WTC11 (cell line): Measurements from ENCODE around the gene IQGAP2. TPM values are rescaled to one million over a fixed set of nuclear protein-coding genes. Genes with fewer than 3 reads are reported as not detected.

Experiments used
- ATAC-seq: fragments of 200-7000 bp; cut with Tn5 transposase; 2 replicates; pipeline ENCODE4 v1.10.0; 2021; ENCODE audit warnings: mild to moderate bottlenecking, moderate library complexity
- CTCF ChIA-PET: fragments of 300-600 bp; sonication (Branson Sonifier 250); formaldehyde crosslinking; loops from one replicate; lab custom pipeline; 2021; ENCODE audit warnings: antibody characterized with exemption; lab: Charles Lee
- POLR2A ChIA-PET: fragments of 350-600 bp; sonication (Branson Sonifier 250); formaldehyde crosslinking; loops from one replicate; lab custom pipeline; 2021; ENCODE audit warnings: antibody characterized with exemption; lab: Charles Lee
- DNase-seq: peaks from one replicate; pipeline ENCODE4 v3.0.0; 2021; ENCODE audit warnings: low spot score
- H3K27ac Mint-ChIP-seq: 2 replicates; pipeline ENCODE4 v1.8.0; 2021; ENCODE audit warnings: mixed read lengths
- H3K27me3 Mint-ChIP-seq: 2 replicates; pipeline ENCODE4 v1.8.0; 2021; ENCODE audit warnings: low read depth, mild to moderate bottlenecking, moderate library complexity, mixed read lengths
- H3K36me3 Mint-ChIP-seq: 2 replicates; pipeline ENCODE4 v1.8.0; 2021; ENCODE audit warnings: mixed read lengths
- H3K4me1 Mint-ChIP-seq: 2 replicates; pipeline ENCODE4 v1.8.0; 2022; ENCODE audit warnings: mixed read lengths
- H3K4me3 Mint-ChIP-seq: 2 replicates; pipeline ENCODE4 v1.8.0; 2021; ENCODE audit warnings: mild to moderate bottlenecking, moderate library complexity, mixed read lengths
- H3K9me3 Mint-ChIP-seq: 2 replicates; pipeline ENCODE4 v1.8.0; 2021; ENCODE audit warnings: mixed read lengths
- ATF1 ChIP-seq: sonication (generic); formaldehyde crosslinking; IDR thresholded peaks from 2 replicates; pipeline ENCODE4 v1.8.1; 2023; ENCODE audit warnings: mild to moderate bottlenecking, moderate library complexity, missing genetic modification reagents
- ATF3 ChIP-seq: sonication (generic); formaldehyde crosslinking; conservative IDR thresholded peaks from 2 replicates; pipeline ENCODE4 v1.8.1; 2022; ENCODE audit warnings: mild to moderate bottlenecking, missing genetic modification reagents
- ESRRA ChIP-seq: sonication (generic); formaldehyde crosslinking; IDR thresholded peaks from 2 replicates; pipeline ENCODE4 v1.8.1; 2022; ENCODE audit warnings: mild to moderate bottlenecking, missing genetic modification reagents, borderline replicate concordance
- GRHL2 ChIP-seq: fragments of 250-450 bp; sonication (Bioruptor Pico); IDR thresholded peaks from 2 replicates; pipeline ENCODE4 v1.8.0; 2022; ENCODE audit warnings: mild to moderate bottlenecking, moderate library complexity; ENCODE audit not compliant: insufficient replicate concordance, severe bottlenecking
- IRF2 ChIP-seq: sonication (generic); formaldehyde crosslinking; IDR thresholded peaks from 2 replicates; pipeline ENCODE4 v1.8.0; 2022; ENCODE audit warnings: low read depth, missing genetic modification reagents, borderline replicate concordance
- MAX ChIP-seq: sonication (generic); formaldehyde crosslinking; IDR thresholded peaks from 2 replicates; pipeline ENCODE4 v1.8.0; 2022; ENCODE audit warnings: mild to moderate bottlenecking, missing genetic modification reagents
- MYBL2 ChIP-seq: sonication (generic); formaldehyde crosslinking; IDR thresholded peaks from 2 replicates; pipeline ENCODE4 v1.8.1; 2023; ENCODE audit warnings: mild to moderate bottlenecking, moderate library complexity, missing genetic modification reagents
- NR2C2 ChIP-seq: sonication (generic); formaldehyde crosslinking; IDR thresholded peaks from 2 replicates; pipeline ENCODE4 v1.8.0; 2022; ENCODE audit warnings: mild to moderate bottlenecking, missing genetic modification reagents
- PREB ChIP-seq: sonication (generic); formaldehyde crosslinking; IDR thresholded peaks from 2 replicates; pipeline ENCODE4 v1.8.1; 2022; ENCODE audit warnings: mild to moderate bottlenecking, missing genetic modification reagents, moderate library complexity, borderline replicate concordance
- TCF7 ChIP-seq: sonication (generic); formaldehyde crosslinking; IDR thresholded peaks from 2 replicates; pipeline ENCODE4 v1.8.0; 2022; ENCODE audit warnings: mild to moderate bottlenecking, low read depth, missing genetic modification reagents, moderate library complexity
- USF2 ChIP-seq: sonication (generic); formaldehyde crosslinking; IDR thresholded peaks from 2 replicates; pipeline ENCODE4 v1.8.1; 2023; ENCODE audit warnings: mild to moderate bottlenecking, missing genetic modification reagents, moderate library complexity
- ZNF121 ChIP-seq: sonication (generic); formaldehyde crosslinking; IDR thresholded peaks from 2 replicates; pipeline ENCODE4 v1.8.0; 2023; ENCODE audit warnings: missing genetic modification reagents
- ZNF317 ChIP-seq: sonication (generic); formaldehyde crosslinking; IDR thresholded peaks from 2 replicates; pipeline ENCODE4 v1.8.1; 2023; ENCODE audit warnings: low read depth, mild to moderate bottlenecking, moderate library complexity, missing genetic modification reagents, borderline replicate concordance
- ZSCAN18 ChIP-seq: fragments of 250-450 bp; sonication (Bioruptor Pico); IDR thresholded peaks from 2 replicates; pipeline ENCODE4 v2.1.2; 2022; ENCODE audit warnings: mild to moderate bottlenecking, moderate library complexity
- total RNA-seq: library from RNA; stranded (reverse); gene quantifications from 3 replicates; pipeline ENCODE4 v1.2.3, GENCODE V29; 2021
- TF ChIP-seq, protein P1 (sequence below): sonication (generic); formaldehyde crosslinking; IDR thresholded peaks from 2 replicates; pipeline ENCODE4 v1.8.0; 2022; ENCODE audit warnings: mild to moderate bottlenecking, missing genetic modification reagents
- TF ChIP-seq, protein P2 (sequence below): sonication (generic); formaldehyde crosslinking; IDR thresholded peaks from 2 replicates; pipeline ENCODE4 v1.8.1; 2022; ENCODE audit warnings: low read depth, missing genetic modification reagents, borderline replicate concordance
- TF ChIP-seq, protein P3 (sequence below): sonication (generic); formaldehyde crosslinking; IDR thresholded peaks from 2 replicates; pipeline ENCODE4 v1.8.1; 2022; ENCODE audit warnings: mild to moderate bottlenecking, moderate library complexity, missing genetic modification reagents

IQGAP2 gene
- total RNA-seq, 1 experiment from 2014 or later, result 70.6 TPM

DNA sequence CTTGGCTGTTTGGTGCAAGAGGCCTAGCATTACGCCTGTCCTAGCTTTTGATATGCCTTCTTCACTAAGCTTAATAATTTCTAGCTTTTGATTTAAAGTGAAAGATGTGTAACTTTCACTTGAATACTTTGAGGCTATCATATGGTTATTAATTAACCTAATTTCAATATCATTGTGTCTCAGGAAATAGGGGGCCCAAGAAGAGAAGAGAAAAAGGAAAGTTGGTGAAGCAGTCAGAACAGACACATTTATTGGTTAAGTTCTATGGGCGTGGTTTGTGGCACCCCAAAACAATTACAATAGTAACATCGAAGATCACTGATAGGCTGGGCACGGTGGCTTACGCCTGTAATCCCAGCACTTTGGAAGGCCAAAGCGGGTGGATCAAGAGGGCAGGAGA lies 261.0 kb downstream of the IQGAP2 start:
- no peak overlapping the region for H3K4me3 Mint-ChIP-seq
- no peak for DNase-seq
- peaks cover 17% of the 10 kb centered on the region for H3K36me3 Mint-ChIP-seq
- H3K4me1 Mint-ChIP-seq, result peaks cover 2% of the 10 kb centered on the region; the same call in 1 of the 2 replicates
- ChIA-PET CTCF (no interaction called here), POLR2A (no interaction called here)
- ATAC-seq, result no peak
- TF ChIP-seq MYBL2 (CRISPR knock-in tag) (no peak), ATF3 (CRISPR knock-in tag) (no peak), PREB (CRISPR knock-in tag) (no peak), ATF1 (CRISPR knock-in tag) (no peak), IRF2 (CRISPR knock-in tag) (no peak), USF2 (no peak)
- TF ChIP-seq, protein P1, sequence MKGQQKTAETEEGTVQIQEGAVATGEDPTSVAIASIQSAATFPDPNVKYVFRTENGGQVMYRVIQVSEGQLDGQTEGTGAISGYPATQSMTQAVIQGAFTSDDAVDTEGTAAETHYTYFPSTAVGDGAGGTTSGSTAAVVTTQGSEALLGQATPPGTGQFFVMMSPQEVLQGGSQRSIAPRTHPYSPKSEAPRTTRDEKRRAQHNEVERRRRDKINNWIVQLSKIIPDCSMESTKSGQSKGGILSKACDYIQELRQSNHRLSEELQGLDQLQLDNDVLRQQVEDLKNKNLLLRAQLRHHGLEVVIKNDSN (CRISPR knock-in tag), result no peak
- H3K27ac Mint-ChIP-seq, result no peak overlapping the region
- H3K9me3 Mint-ChIP-seq, result no peaks in the 10 kb centered on the region
- H3K27me3 Mint-ChIP-seq, result no peaks in the 10 kb centered on the region

GRCh38 chr5:76667495-76667894 lies 264.4 kb downstream of the IQGAP2 start:
- Mint-ChIP-seq H3K27me3 (no peaks in the 10 kb centered on the region), H3K4me1 (no peaks in the 10 kb centered on the region), H3K9me3 (no peaks in the 10 kb centered on the region), H3K27ac (no peak overlapping the region), H3K4me3 (no peak overlapping the region), H3K36me3 (peaks cover 33% of the 10 kb centered on the region)
- DNase-seq, result no peak
- ChIA-PET POLR2A (no interaction called here), CTCF (interaction anchor here (0.6 kb wide), 1 partner anchor 106 kb away, joined by 3 read pairs; no protein-coding TSS in a partner anchor)
- no peak for ATAC-seq
- TF ChIP-seq ZSCAN18 (CRISPR knock-in tag) (no peak), TCF7 (CRISPR knock-in tag) (no peak), NR2C2 (CRISPR knock-in tag) (no peak), PREB (CRISPR knock-in tag) (no peak), ZNF317 (CRISPR knock-in tag) (no peak)
- TF ChIP-seq, protein P2, sequence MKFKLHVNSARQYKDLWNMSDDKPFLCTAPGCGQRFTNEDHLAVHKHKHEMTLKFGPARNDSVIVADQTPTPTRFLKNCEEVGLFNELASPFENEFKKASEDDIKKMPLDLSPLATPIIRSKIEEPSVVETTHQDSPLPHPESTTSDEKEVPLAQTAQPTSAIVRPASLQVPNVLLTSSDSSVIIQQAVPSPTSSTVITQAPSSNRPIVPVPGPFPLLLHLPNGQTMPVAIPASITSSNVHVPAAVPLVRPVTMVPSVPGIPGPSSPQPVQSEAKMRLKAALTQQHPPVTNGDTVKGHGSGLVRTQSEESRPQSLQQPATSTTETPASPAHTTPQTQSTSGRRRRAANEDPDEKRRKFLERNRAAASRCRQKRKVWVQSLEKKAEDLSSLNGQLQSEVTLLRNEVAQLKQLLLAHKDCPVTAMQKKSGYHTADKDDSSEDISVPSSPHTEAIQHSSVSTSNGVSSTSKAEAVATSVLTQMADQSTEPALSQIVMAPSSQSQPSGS, result no peak

DNA sequence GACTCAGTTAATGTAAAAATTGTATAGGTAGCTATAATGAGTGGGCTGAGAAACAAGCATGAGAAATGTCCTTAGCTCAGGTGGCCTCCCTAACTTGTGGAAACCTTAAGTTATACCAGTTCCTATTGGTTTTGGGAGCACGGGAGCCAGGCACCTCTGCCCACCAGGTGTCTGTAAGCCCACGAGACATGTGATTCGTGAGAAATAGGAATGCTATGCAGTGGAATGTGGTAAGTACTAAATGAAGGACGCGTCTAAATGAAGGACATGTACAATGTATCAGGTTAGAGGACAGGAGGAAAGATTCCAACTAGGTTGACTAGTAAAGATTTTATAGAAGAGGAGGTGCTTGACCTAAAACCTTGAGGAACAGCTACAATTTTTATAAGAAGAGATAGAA lies 266.2 kb downstream of the IQGAP2 start:
- Mint-ChIP-seq H3K4me1 (no peaks in the 10 kb centered on the region), H3K36me3 (peaks cover 35% of the 10 kb centered on the region), H3K4me3 (no peak overlapping the region), H3K27me3 (no peaks in the 10 kb centered on the region), H3K27ac (no peak overlapping the region), H3K9me3 (no peaks in the 10 kb centered on the region)
- CTCF ChIA-PET, result no interaction called here
- TF ChIP-seq, protein P3, sequence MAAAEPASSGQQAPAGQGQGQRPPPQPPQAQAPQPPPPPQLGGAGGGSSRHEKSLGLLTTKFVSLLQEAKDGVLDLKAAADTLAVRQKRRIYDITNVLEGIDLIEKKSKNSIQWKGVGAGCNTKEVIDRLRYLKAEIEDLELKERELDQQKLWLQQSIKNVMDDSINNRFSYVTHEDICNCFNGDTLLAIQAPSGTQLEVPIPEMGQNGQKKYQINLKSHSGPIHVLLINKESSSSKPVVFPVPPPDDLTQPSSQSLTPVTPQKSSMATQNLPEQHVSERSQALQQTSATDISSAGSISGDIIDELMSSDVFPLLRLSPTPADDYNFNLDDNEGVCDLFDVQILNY (CRISPR knock-in tag), result no peak
- TF ChIP-seq MAX (CRISPR knock-in tag) (no peak), ESRRA (CRISPR knock-in tag) (no peak), ZNF121 (CRISPR knock-in tag) (no peak), GRHL2 (CRISPR knock-in tag) (no peak)
- DNase-seq (no peak), ATAC-seq (no peak)
- POLR2A ChIA-PET, result no interaction called here
